C4-2B (cell line): ENCODE data around the gene PROKR2.

ENCODE experiments used
- H3K27ac ChIP-seq: fragments of 450-650 bp; 2 replicates; pipeline ENCODE4 v1.5.1; 2017
- CTCF ChIP-seq: fragments of 450-650 bp; conservative IDR thresholded peaks from 2 replicates; pipeline ENCODE4 v1.5.1; 2017; ENCODE audit warnings: mild to moderate bottlenecking
- ZFX ChIP-seq: fragments of 450-650 bp; IDR thresholded peaks from 2 replicates; pipeline ENCODE4 v1.6.1; 2017

PROKR2 gene

GRCh38 chr20:5316188-5317158 lies at the start of gene PROKR2:
PROKR2 (minus strand) TSS chr20:5316954; CDS start chr20:5314369, 2,585 bp downstream.
- no peak for TF ChIP-seq ZFX
- no peak; the same call in 1 of the 2 replicates for TF ChIP-seq CTCF
- H3K27ac ChIP-seq, result no peak within 1 kb of the TSS

GRCh38 chr20:5364997-5365597 lies 48.3 kb upstream of the PROKR2 start:
- TF ChIP-seq CTCF (no peak), ZFX (no peak)
- no peak overlapping the region for H3K27ac ChIP-seq

GRCh38 chr20:5364136-5364821 lies 47.5 kb upstream of the PROKR2 start:
- no peak overlapping the region for H3K27ac ChIP-seq
- no peak for TF ChIP-seq ZFX
- no peak for TF ChIP-seq CTCF

- no peak overlapping the region for H3K27ac ChIP-seq
- TF ChIP-seq ZFX, result no peak
- no peak for TF ChIP-seq CTCF
Measured at GRCh38 chr20:5362771-5363170, 46.0 kb upstream of the PROKR2 start.

GRCh38 chr20:5361176-5361575 lies 44.4 kb upstream of the PROKR2 start:
- TF ChIP-seq CTCF, result no peak
- no peak for TF ChIP-seq ZFX
- H3K27ac ChIP-seq, result no peak overlapping the region

GRCh38 chr20:5357946-5358345 lies 41.2 kb upstream of the PROKR2 start:
- H3K27ac ChIP-seq, result no peak overlapping the region
- TF ChIP-seq CTCF (no peak), ZFX (no peak)

GRCh38 chr20:5356941-5357340 lies 40.2 kb upstream of the PROKR2 start:
- no peak overlapping the region for H3K27ac ChIP-seq
- TF ChIP-seq ZFX (no peak), CTCF (no peak)
